Mucosa of descending colon (tissue), 3 donors: ENCODE data around the gene TFE3. TPM values are rescaled to one million over a fixed set of nuclear protein-coding genes. Genes with fewer than 3 reads are reported as not detected.

Source experiments
- ATAC-seq: fragments of 200-7000 bp; cut with Tn5 transposase; one replicate; pipeline ENCODE4 v1.9.1; 2020; ENCODE audit warnings: mild to moderate bottlenecking, moderate library complexity
- DNase-seq, 3 donors: peaks; one replicate each; pipeline ENCODE4 v3.0.0-alpha.2; 2020
- H3K36me3 ChIP-seq: fragments of 200-600 bp; one replicate; pipeline ENCODE4 v1.8.0; 2021; ENCODE audit warnings: low read depth, mild to moderate bottlenecking
- H3K4me1 ChIP-seq: fragments of 200-600 bp; one replicate; pipeline ENCODE4 v1.8.0; 2021; ENCODE audit warnings: low read depth, mild to moderate bottlenecking
- H3K4me3 ChIP-seq: fragments of 200-600 bp; one replicate; pipeline ENCODE4 v1.8.0; 2021; ENCODE audit warnings: mild to moderate bottlenecking
- H3K9me3 ChIP-seq: fragments of 200-600 bp; one replicate; pipeline ENCODE4 v1.8.0; 2021; ENCODE audit warnings: mild to moderate bottlenecking
- CTCF ChIP-seq: fragments of 200-600 bp; IDR thresholded peaks from one replicate; pipeline ENCODE4 v1.8.0; 2022; ENCODE audit warnings: antibody characterized with exemption, mild to moderate bottlenecking
- intact Hi-C, 2 donors: fragments of 100-400 bp; cut with DNase I in 1 of 2; cut with micrococcal nuclease in 1 of 2; formaldehyde crosslinking; loops; one replicate each; pipeline versions ENCODE4 v1.11.0 to v1.11.1; 2022; cut with DNase I, micrococcal nuclease
- total RNA-seq, 3 donors: library from RNA; stranded (reverse); fragmentation: NEBNext Ultra II Directional in 2 of 3; extraction: Animal tissue kit (Norgen Biotek cat#: 25700) in 2 of 3; gene quantifications; one replicate each; pipeline versions ENCODE4 v1.2.1 to v1.2.4, GENCODE V29; 2021 to 2023
- donor health status: DM: no; HTN: no; CAD: no; lungs with moderate emphysema.
- donor health status: DM: no; HTN: no; CAD: no.
- donor health status: DM: no; HTN: yes; CAD: no.

Gene TFE3
- total RNA-seq, 3 donors from 2014 or later = 26.6 to 46.6 (median 28.1) TPM

GRCh38 chrX:49037883-49038475, 5.2 kb downstream of the TFE3 start:
- Histone ChIP-seq H3K4me3 (no peak overlapping the region), H3K36me3 (no peaks in the 10 kb centered on the region), H3K9me3 (no peaks in the 10 kb centered on the region), H3K4me1 (no peaks in the 10 kb centered on the region)
- ATAC-seq = no peak
- intact Hi-C loops = no loop called here
- DNase-seq = no peak
- no peak for TF ChIP-seq CTCF

- no peak for TF ChIP-seq CTCF
- ATAC-seq = peak; percentile 3
- no peaks in the 10 kb centered on the region for H3K4me1 ChIP-seq
- H3K9me3 ChIP-seq = no peaks in the 10 kb centered on the region
- no peak for DNase-seq
- intact Hi-C loops = no loop called here
- no peaks in the 10 kb centered on the region for H3K36me3 ChIP-seq
- H3K4me3 ChIP-seq = no peak overlapping the region
Observed at GRCh38 chrX:49030283-49030682, 12.9 kb downstream of the TFE3 start.

- no peak for TF ChIP-seq CTCF
Observed at GRCh38 chrX:49029876-49030275, 13.3 kb downstream of the TFE3 start.

GRCh38 chrX:49019599-49020249, 23.4 kb downstream of the TFE3 start:
- intact Hi-C loops = no loop called here
- no peaks in the 10 kb centered on the region for H3K36me3 ChIP-seq
- ATAC-seq (no peak), DNase-seq (peak in 1 of 3 donors; percentile 2)
- no peak for TF ChIP-seq CTCF
- H3K4me3 ChIP-seq = no peak overlapping the region
- no peaks in the 10 kb centered on the region for H3K9me3 ChIP-seq
- no peaks in the 10 kb centered on the region for H3K4me1 ChIP-seq

More at GRCh38 chrX:49029876-49030275, 13.3 kb downstream of the TFE3 start:
- Histone ChIP-seq H3K4me1 (no peaks in the 10 kb centered on the region), H3K9me3 (no peaks in the 10 kb centered on the region), H3K36me3 (no peaks in the 10 kb centered on the region), H3K4me3 (no peak overlapping the region)
- peak; percentile 97 for ATAC-seq
- intact Hi-C loops = no loop called here
- DNase-seq = peak; percentile 81 to 83 (median 82)

- intact Hi-C loops = no loop called here
- TF ChIP-seq CTCF = no peak
- Histone ChIP-seq H3K36me3 (no peaks in the 10 kb centered on the region), H3K4me1 (no peaks in the 10 kb centered on the region), H3K9me3 (no peaks in the 10 kb centered on the region), H3K4me3 (no peak overlapping the region)
- ATAC-seq (no peak), DNase-seq (no peak)
Observed at GRCh38 chrX:49019050-49019449, 24.1 kb downstream of the TFE3 start.
